Stomach (tissue), 4 donors: ENCODE results near the gene YEATS4.

Source experiments
- POLR2A ChIP-seq, 4 donors: fragments of 450-650 bp; IDR thresholded peaks; one replicate each; pipeline ENCODE4 v1.6.1; 2016; ENCODE audit warnings: antibody characterized with exemption in 4 of 4, control low read depth in 2 of 4, mild to moderate bottlenecking in 1 of 4, moderate library complexity in 1 of 4
- POLR2AphosphoS5 ChIP-seq, 3 donors: sonication (generic); formaldehyde crosslinking; IDR thresholded peaks; one replicate each; pipeline ENCODE4 v1.6.1; 2016; ENCODE audit warnings: antibody characterized with exemption in 3 of 3
- TF ChIP-seq, protein P1 (sequence below), 7 experiments: fragments of 450-650 bp in 4 of 7; fragments of 200-600 bp in 3 of 7; sonication (generic) in 3 of 7; IDR thresholded peaks; one replicate each; pipeline ENCODE4 v1.5.1; 2016 to 2019; ENCODE audit warnings: antibody characterized with exemption in 7 of 7, control low read depth in 2 of 7, mild to moderate bottlenecking in 1 of 7

DNA sequence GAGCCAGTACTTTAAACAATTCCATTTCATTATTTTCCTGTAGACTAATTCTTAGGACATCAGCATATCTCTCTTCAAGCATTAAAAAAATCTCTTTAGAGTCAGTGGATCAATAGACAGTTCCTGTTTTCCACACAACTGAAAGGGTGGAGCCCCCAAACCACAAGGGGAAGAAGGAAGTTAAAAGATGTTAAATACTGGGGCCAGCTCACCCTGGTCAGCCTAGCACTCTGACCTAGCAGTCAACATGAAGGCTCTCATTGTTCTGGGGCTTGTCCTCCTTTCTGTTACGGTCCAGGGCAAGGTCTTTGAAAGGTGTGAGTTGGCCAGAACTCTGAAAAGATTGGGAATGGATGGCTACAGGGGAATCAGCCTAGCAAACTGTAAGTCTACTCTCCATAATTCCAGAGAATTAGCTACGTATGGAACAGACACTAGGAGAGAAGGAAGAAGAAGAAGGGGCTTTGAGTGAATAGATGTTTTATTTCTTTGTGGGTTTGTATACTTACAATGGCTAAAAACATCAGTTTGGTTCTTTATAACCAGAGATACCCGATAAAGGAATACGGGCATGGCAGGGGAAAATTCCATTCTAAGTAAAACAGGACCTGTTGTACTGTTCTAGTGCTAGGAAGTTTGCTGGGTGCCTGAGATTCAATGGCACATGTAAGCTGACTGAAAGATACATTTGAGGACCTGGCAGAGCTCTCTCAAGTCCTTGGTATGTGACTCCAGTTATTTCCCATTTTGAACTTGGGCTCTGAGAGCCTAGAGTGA, 11.2 kb upstream of the YEATS4 start, which contains the start of gene LYZ:
- TF ChIP-seq, protein P1, sequence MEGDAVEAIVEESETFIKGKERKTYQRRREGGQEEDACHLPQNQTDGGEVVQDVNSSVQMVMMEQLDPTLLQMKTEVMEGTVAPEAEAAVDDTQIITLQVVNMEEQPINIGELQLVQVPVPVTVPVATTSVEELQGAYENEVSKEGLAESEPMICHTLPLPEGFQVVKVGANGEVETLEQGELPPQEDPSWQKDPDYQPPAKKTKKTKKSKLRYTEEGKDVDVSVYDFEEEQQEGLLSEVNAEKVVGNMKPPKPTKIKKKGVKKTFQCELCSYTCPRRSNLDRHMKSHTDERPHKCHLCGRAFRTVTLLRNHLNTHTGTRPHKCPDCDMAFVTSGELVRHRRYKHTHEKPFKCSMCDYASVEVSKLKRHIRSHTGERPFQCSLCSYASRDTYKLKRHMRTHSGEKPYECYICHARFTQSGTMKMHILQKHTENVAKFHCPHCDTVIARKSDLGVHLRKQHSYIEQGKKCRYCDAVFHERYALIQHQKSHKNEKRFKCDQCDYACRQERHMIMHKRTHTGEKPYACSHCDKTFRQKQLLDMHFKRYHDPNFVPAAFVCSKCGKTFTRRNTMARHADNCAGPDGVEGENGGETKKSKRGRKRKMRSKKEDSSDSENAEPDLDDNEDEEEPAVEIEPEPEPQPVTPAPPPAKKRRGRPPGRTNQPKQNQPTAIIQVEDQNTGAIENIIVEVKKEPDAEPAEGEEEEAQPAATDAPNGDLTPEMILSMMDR (IDR thresholded peaks at IDR 0.05) = no peak
- peak in 2 of 3 donors; percentile 80 for TF ChIP-seq POLR2AphosphoS5 (IDR thresholded peaks at IDR 0.05)
- no peak for TF ChIP-seq POLR2A (IDR thresholded peaks at IDR 0.05)
